GM21528 (cell line): ENCODE data around the gene RNU1-4.
A peak's percentile ranks its signal among the peaks of the same experiment; 100 is the strongest.
"Not testable (repeated sequence)": the region's sequence is repeated elsewhere in the genome, so short reads cannot be mapped to it uniquely, and the experiment has no call there.

Source experiments
- ATAC-seq: cut with Tn5 transposase; IDR thresholded peaks from one replicate; pipeline ENCODE4 v1.9.1; 2021; ENCODE audit warnings: mild to moderate bottlenecking, moderate library complexity; ENCODE audit not compliant: unreplicated experiment, low FRiP score

RNU1-4 gene

DNA sequence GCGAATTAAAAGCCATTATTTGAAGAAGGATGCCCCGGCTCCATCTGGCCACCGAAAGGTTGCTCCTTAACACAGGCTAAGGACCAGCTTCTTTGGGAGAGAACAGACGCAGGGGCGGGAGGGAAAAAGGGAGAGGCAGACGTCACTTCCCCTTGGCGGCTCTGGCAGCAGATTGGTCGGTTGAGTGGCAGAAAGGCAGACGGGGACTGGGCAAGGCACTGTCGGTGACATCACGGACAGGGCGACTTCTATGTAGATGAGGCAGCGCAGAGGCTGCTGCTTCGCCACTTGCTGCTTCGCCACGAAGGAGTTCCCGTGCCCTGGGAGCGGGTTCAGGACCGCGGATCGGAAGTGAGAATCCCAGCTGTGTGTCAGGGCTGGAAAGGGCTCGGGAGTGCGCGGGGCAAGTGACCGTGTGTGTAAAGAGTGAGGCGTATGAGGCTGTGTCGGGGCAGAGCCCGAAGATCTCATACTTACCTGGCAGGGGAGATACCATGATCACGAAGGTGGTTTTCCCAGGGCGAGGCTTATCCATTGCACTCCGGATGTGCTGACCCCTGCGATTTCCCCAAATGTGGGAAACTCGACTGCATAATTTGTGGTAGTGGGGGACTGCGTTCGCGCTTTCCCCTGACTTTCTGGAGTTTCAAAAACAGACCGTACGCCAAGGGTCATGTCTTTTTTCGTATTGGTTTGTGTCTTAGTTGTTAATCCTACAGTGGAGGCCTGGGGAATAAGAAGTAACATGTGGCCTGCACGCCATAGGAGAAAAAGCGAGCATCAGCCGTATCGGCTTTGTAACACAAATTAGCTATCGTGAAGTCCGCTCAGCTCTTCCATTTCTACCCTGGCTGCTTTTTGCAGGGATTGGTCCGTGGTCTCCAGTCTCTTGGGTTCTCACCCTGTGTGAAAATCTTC, at the start of gene RNU1-4:
Gene RNU1-4, plus strand, starts transcription at position 470 of the 918 bp plus-strand sequence.
- ATAC-seq: peak; percentile 100

DNA sequence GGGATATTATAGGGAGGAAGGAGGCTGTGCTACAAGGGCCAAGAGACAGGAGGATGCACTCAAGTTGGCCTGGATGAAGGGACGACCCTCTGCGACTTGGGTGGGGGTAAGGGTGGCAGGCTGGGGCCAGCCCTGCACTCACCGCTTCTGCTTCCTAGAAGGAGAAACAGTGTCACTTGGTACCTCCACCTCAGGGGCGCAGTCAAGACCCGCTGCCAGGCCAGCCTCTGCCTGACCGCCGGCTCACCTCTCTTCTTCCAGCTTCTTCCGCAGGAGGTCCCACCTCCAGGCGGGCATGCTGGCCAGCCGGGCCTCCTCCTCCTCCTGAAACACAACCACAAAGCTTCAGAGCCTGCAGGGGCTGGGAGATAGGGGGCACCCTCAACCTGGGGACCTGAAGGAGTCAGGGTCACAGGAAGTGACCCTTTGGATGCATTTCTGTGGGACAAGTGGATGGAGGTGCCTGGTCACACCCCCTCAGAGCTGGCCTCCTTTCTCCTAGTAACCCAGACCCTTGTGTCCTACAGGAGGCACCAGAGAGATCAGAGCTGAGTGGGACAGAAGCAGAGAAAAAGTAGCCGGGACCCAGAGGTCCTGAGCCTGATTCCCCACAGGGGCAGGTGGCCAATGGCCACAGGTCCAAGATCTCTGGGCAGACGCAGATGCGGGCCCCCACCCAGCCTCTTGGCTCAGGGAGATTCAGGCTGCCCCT, 49.2 kb upstream of the RNU1-4 start:
- ATAC-seq: not testable (repeated sequence)

- ATAC-seq: not testable (repeated sequence)
Observed at GRCh38 chr1:16692283-16692682, 48.0 kb upstream of the RNU1-4 start.

DNA sequence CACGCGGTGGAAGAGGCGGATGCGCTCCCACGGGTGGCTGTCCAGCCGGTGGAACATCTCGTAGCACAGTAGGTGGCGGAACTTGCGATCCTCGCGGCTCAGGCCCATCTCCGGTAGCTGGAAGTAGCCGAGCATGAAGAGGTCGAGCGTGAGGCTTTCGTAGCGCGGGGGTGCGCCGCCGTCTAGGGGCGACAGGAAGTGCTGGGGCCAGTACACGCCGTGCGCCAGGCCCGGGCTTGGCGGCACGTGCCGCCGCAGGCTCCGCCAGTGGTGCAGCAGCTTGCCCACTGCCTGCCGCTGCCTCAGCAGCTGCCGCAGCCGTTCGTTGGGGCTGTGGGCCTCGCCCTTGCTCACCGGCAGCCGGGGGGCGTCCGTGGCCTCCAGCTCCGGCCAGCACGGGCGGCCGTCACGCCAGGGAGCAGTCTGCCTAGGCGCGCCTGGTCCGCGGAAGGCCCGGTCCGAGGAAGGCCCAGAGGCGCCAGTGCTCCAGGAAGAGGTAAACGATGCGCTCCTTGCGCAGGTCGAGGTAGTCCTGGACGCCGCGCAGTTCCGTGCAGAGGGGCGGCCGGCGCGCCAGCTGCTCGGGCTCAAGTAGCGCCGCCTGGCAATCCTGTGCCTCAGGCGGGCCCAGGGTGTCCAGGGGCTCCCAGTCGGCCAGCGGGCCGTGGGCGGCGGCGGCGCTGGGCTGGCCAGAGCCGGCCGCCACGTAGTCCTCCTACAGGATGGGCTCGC, 47.4 kb upstream of the RNU1-4 start:
- not testable (repeated sequence) for ATAC-seq

DNA sequence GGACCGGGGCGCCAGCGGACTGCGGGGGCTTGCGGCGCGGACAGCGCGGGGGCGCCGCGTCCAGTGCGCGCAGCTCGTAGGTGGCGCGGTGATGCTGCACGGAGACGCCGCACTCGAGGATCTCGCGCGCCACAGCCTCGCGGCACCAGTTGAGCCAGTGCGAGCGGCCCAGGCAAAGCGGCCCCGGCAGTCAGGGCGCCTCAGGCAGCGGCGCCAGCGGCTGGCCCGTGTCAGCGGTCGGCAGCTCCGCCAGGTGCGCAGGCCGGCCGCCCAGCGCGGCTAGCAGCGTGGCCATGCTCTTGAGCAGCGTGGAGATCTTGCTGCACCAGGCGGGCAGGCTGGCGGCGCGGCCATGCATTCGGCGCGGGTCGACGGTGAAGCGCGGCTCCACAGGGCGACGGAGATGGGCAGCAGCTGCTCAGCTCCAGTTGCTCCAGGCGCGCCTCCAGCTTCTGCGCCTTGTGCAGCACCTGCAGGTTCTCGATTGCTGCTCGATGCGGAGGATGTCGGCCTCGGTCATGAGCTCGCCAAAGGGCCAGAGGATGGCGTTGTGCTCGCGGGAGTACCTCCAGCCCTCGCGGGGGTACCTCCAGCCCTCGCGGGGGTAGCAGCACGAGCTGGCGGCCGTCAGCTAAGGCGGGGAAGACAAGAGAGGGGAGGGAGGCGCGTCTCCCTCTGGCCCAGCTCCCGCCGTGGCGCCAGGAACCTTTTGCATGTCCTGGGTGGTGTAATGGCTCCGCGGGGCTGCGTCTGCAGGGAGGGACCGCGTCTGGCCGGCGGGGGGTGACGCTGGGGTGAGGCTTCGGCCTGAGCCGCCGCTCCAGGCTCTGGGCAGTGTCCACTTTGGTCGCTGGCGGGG, 46.6 kb upstream of the RNU1-4 start:
- not testable (repeated sequence) for ATAC-seq

- not testable (repeated sequence) for ATAC-seq
Observed at GRCh38 chr1:16694308-16694702, 46.0 kb upstream of the RNU1-4 start.

DNA sequence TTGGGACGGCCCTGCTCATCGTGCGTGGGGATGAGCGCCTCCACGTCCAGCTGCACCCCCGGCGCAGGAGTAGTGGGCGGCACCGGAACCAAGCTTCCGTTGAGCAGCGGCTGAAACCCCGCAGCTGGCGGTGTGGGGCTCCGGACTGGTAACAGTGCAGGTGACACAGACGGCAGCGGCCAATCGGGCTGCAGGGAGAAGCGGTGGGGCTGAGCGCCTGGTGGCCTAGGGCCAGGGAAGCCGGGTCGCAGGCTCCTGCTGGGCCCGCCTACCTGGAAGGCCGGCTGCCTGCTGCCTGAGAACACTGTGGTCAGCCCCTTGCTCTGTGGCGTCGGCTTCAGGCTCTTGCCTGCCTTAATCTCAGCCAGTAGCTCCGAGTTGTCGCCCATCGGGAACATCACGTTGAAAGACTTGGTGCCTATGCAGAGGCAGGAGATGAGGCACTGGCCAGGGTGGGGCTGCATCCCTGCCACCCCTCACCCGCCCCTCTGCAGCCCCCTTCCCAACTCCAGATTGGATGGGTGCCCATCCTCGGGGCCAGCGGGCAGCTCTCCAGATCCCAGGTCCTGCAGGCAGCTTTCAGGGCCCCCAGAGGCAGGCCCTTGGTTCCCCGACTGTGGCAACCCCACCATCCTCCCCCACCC, 43.7 kb upstream of the RNU1-4 start:
- not testable (repeated sequence) for ATAC-seq

DNA sequence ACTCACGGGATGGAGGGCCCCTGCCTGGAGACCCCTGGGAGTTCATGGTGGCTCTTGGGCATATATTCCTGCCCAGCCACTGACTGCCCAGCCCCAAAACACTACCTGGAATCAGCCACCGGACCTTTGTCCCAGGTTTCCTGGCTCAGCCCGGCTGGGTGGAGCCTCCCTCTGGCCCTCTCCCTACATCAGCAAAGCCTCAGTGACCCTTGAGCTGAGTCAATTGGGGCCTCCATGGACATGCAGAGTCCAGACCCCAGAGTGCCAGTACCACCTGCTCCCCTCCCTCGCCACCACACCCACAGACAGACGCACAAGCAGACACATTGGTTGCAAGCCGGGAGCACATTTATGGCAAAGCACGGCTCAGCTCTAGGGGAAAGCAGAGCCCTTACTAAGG, 43.2 kb upstream of the RNU1-4 start:
- ATAC-seq: not testable (repeated sequence)

- ATAC-seq: not testable (repeated sequence)
Observed at GRCh38 chr1:16699440-16699839, 40.9 kb upstream of the RNU1-4 start.

DNA sequence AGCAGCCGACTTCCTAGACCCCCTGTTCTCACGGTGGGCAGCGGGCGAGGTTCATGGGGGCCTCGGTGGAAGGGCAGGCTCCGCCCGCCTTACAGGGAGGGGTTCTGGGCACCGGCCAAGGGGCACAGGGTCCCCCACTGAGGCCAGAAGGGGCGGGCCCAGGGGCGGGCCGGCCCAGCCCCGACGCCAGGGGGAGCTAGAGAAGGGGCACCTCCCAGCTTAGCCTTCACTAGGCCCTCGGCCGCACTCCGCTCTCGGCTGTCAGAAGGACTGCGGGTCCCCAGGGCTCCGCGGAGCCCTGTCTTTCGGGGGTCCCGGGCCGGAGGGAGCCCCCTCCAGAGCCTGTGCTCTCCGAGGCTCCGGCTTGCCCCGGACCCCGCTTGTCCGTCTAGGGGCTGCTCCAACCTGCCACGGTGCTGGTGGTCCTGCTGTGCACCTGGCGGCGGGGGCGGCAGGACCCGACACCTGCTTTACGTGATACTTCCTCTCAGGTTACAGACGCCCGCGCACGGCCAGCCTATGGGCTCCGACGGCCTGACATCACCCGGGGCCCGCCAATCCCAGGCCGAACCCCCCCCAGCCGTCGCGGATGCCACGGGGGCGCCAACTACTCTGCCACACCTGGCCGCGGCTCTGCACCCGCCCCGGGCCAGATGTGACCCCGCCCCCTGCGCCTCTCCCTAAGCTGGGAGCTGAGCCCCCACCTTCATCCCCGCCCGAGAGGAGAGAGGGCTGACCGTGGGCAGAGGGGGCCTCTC, 40.0 kb upstream of the RNU1-4 start:
- ATAC-seq: not testable (repeated sequence)

DNA sequence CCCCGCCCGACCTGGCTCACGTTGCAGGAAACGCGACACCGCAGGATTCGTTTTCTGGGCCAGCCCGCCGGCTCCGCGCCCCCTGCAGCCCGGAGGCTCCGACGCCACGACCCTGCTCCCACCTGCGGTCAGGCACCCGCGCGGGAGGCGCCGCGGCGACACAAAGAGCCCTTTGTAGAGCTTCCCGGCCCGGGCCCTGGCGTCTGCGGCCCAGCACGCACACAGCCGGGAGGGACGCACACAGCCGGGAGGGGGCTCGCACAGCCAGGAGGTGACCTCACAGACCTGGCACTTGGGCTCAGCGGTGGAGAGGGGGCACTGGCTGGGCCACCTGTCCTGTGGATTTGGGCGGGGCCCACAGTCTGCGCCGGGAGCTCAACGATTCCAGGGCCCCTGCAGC, 39.1 kb upstream of the RNU1-4 start:
- not testable (repeated sequence) for ATAC-seq

- ATAC-seq: not testable (repeated sequence)
Observed at GRCh38 chr1:16702280-16702679, 38.0 kb upstream of the RNU1-4 start.

DNA sequence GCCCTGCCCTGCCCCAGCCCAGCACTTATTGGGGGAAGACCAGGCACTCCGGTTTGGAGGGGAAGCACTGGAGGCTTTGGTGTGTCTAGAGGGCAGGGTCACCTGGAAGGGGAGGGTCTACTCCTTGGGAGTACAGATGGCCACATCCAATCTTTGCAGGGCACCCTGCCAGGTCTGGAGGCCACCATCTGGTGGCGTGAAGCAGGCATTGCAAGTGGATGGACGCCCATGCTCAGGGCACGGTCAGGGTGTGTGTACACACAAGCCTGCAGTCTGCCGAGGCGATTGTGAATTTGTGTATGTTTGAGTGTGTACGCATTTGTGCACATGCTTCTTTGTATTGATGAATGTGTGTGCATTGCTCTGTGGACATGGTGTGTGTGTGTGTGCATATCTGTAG, 37.2 kb upstream of the RNU1-4 start:
- ATAC-seq: not testable (repeated sequence)

GRCh38 chr1:16703602-16704001, 36.7 kb upstream of the RNU1-4 start:
- not testable (repeated sequence) for ATAC-seq

DNA sequence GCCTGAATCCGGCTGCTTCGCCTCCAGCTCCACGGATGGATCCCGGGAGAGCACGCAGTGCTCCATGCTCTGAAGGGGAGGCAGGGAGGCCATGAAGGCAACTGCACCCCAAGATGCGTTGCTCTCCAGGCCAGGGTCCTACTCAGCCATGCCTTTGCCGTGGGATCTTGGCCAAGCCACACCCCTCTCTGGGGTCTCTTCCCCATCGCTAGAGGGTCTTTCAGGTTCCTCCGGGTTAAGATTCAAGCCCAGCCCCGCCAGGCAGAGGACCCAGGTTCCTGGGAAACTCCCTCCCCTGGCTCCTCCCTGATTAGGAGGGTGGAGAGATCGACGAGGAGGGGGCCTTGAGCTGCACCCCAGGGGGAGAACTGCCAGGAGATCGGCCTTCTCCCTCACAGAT, 36.2 kb upstream of the RNU1-4 start:
- not testable (repeated sequence) for ATAC-seq

DNA sequence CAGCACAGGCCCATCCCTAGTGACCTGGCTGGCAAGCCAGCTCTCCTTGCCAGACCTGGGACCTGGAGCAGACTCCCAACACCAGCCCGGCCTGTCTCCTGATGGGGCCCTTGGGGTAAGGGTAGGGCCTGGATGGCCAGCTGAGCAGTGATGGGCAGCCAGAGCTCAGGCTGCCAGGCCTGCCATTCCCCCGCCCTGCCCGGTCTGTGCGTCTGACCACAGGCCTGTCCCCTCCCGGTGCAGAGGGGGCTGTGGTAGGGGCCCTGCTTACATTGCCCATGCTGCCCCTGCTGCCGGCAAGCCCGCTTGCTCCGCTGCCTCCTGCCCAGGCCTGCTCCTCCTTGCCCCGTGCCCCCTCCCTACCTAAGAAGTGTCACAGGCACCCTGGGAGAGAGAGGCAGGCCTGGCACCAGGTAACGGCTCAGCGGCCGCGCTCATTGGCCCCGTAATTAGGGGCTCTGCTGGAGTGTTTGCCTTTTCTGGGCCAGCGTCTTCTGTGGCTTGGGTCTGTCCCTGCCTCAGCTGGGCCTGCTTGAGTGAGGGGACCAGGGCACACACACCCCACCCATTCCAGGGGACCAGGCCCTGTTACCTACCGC, 35.7 kb upstream of the RNU1-4 start:
- ATAC-seq: not testable (repeated sequence)

- ATAC-seq: not testable (repeated sequence)
Observed at GRCh38 chr1:16706302-16706701, 34.0 kb upstream of the RNU1-4 start.
